Measurements from ENCODE around the gene DCPS.
"Not testable (repeated sequence)": the region's sequence is repeated elsewhere in the genome, so short reads cannot be mapped to it uniquely, and the experiment has no call there.

Gene DCPS

GRCh38 chr11:126385991-126386728 lies 82.3 kb downstream of the DCPS start:
- DNase-seq: no peak

- peak; percentile 74 for DNase-seq
These were observed 82.8 kb downstream of the DCPS start for GRCh38 chr11:126386729-126387071.

- no peak for DNase-seq
These were observed 84.0 kb downstream of the DCPS start for GRCh38 chr11:126387857-126388256.

- DNase-seq: no peak
These were observed 86.5 kb downstream of the DCPS start for GRCh38 chr11:126390272-126390867.

- DNase-seq: no peak
These were observed 87.6 kb downstream of the DCPS start for GRCh38 chr11:126391286-126391954.

GRCh38 chr11:126391970-126392632 lies 88.2 kb downstream of the DCPS start:
- peak; percentile 73 for DNase-seq

GRCh38 chr11:126392633-126393013 lies 88.8 kb downstream of the DCPS start:
- peak; percentile 83 for DNase-seq

- no peak for DNase-seq
These were observed 89.3 kb downstream of the DCPS start for GRCh38 chr11:126393143-126393542.

- no peak for DNase-seq
These were observed 90.2 kb downstream of the DCPS start for GRCh38 chr11:126394036-126394435.

GRCh38 chr11:126394634-126395072 lies 90.8 kb downstream of the DCPS start:
- DNase-seq: not testable (repeated sequence)

All from hematopoietic multipotent progenitor cell treated with erythropoietin and hydrocortisone succinate and interleukin-3 and kit ligand, for 6 days (in vitro differentiated cells).